Activated T-helper 1 cell treated with anti-CD3 and anti-CD28 coated beads, Interleukin-2, amount 50 U/mL, for 16 hours (primary cell): Measurements from ENCODE around the gene CEMIP.

Experiments
- DNase-seq, 2 donors: peaks; one replicate each; pipeline ENCODE4 v3.0.0-alpha.2; 2020; ENCODE audit warnings: low read depth in 1 of 2, low spot score in 1 of 2

The CEMIP gene

GRCh38 chr15:80822256-80822655 lies 43.1 kb downstream of the CEMIP start:
- no peak for DNase-seq

DNA sequence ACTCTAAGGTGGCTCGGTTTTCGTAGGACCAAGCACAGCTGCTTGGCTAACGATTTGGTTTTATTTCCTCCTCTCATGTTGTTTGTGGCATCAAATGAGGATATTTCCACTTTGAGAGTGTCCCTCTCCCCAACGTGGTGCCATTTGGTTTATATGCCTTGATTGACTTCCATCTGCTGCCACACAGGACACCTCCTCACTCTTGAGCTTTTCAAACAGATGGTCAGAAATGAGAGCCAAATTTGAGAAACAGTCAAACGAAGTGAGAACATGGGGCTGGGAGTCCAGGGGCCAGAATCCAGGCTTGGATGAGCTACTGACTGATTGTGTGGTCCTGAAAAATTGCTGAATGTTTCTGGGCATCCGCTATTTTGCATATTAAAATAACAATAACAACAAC lies 43.5 kb downstream of the CEMIP start:
- no peak for DNase-seq

DNA sequence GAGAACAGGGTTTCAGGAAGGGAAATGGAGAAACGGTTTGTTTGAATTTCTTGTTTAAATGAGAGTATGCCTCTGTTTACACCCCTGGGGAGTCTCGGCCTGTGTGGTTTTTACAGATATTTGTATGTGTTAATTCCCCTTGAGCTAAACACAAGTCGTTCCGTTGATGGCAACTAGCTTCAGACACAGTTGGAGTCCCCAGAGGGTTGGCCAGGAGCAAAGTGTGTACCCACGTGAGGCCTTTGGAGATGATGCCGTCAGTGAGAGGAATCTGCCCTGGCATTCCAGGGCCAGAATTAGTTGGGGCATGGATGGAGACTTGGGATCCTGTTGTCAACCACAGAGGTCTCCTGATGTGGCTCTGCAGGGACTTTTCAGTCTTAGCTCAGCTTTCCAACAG lies 44.0 kb downstream of the CEMIP start:
- DNase-seq: no peak

DNA sequence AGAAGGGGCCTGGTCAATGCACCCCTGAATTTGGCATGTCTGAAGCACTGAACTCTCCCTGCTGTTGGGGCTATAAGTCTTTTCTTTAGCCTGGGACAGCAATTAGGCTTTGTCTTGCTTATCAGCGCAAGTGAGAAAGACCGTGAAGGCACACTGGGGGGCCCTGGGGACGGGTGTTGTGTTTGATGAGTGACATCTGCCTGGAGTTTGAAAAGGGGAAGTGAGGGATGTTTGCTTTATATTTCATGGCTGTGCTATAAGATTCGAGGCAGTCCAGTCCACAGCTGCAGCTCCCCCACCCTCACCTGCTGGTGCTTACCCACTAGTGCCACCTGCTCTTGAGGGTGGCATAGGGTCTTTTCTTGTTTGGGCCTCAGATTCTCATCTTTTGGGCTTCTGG lies 44.8 kb downstream of the CEMIP start:
- DNase-seq: no peak

GRCh38 chr15:80825361-80826030 lies 46.3 kb downstream of the CEMIP start:
- no peak for DNase-seq

DNA sequence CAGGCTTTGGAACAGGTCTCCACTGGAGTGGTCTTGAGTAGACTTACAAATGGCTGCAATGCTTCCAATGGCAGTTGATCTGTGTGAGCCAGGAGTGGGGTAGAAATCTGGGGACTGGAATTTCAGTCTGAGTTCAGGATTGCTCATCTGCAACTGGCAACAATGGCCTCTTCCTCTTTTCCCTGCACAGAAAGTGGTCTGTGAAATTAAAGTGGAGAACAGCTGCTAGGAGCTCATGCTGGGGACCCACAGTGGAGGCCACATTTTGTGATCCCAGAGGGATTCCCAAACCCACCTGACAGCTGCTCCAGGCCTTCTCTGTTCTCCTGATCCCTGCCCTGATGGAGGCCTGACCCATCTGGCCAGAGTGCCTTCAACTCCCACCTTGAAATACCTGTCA lies 49.6 kb downstream of the CEMIP start:
- DNase-seq: no peak

DNA sequence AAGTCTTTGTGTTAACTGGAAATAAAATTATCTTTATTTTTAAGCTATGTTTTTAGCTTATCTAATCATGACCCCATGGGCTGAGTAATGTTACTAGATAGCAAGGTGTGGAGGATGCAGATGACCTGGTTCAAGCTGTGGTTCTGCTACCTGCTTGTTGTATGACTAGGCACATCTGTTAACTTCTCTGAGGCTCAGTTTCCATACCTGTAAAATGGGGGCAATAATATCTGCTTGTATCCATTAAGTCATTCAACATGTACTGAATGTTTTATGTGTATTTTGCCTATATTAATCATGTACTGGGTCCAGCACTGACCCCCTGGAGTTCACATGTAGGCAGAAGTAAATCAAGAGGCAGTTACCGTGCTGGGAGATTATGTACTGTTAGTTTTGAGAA lies 51.5 kb downstream of the CEMIP start:
- DNase-seq: no peak

- DNase-seq: no peak
Measured at GRCh38 chr15:80831192-80831591, 52.0 kb downstream of the CEMIP start.

- no peak for DNase-seq
Measured at GRCh38 chr15:80831606-80832224, 52.5 kb downstream of the CEMIP start.

- no peak for DNase-seq
Measured at GRCh38 chr15:80832686-80833085, 53.5 kb downstream of the CEMIP start.

- DNase-seq: no peak
Measured at GRCh38 chr15:80834402-80834801, 55.2 kb downstream of the CEMIP start.

DNA sequence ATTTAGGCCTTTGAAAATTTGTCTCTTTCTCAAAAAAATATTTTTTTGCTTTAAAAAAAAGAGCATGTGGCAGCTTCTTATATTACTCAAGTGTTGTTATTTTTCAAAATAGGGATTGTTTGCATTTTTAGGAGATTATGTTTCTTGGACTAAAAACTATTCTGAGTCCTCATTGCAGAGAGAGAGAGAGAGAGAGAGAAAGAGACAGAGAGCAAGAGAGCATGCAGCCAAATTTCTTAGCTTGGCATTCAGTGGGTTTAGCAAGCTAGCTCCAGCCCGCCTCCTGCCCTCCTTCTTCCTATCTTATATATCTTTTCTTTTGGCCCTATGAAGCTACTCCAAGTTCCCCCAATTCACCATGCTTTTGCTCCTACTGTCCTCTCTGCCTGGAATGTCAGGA lies 55.7 kb downstream of the CEMIP start:
- DNase-seq: no peak

DNA sequence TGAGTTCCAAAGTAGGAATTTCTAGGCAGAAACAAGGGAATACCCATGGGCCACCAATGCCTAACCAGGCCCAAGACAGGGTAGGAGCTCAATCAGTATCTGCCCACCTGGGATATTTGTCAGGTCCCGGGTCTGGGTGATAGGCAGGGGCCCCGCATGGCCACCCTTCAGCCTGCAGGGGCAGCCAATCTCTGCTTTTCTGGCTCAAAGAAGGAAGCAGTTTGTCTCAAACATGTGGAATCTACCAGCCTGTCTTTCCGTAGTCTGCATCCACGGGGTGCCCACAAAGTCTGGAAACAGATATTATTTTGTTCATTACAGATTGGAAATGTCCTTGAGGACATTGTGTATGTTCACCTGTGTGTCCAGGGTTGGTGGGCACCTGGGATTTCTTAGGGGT lies 56.2 kb downstream of the CEMIP start:
- DNase-seq: no peak

GRCh38 chr15:80836223-80836622 lies 57.1 kb downstream of the CEMIP start:
- DNase-seq: no peak

DNA sequence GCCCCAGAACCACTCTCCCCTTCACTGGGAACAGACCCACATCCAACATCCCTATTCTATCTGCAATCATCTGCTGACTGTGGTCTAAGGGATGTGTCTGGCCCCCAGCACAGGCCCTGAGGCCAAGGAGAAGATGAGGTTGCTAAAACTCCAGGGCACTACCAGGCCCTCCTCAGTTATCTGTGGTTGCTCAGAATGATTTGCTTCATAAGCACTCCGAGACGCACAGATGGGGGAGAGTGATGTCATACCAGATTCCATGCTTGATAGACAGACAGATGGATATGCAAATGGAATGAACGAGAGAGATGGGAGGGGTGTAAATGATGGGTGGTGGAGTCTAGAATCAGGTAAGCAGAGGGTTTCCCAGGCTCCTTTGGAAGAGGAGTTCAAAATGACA lies 57.8 kb downstream of the CEMIP start:
- DNase-seq: no peak

GRCh38 chr15:80838012-80838411 lies 58.8 kb downstream of the CEMIP start:
- no peak for DNase-seq

DNA sequence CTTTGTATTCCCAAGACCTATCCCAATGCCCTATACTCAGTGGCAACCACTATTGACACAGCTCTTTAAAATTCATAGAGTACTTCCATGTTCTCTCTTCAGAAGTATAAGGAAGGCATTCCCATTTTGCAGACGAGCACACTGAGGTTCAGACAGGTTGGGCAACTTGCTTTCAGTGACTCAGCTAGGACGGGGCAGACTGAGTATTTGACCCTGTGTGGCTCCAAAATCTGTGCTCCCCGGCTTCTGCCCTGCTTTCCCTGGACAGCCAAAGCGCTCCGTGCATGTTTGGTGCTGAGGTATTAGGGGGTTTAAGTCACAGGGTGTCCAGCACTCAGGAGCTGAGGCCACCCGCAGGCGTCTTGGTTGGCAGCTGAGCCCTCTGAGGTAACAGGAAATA lies 59.5 kb downstream of the CEMIP start:
- no peak for DNase-seq

DNA sequence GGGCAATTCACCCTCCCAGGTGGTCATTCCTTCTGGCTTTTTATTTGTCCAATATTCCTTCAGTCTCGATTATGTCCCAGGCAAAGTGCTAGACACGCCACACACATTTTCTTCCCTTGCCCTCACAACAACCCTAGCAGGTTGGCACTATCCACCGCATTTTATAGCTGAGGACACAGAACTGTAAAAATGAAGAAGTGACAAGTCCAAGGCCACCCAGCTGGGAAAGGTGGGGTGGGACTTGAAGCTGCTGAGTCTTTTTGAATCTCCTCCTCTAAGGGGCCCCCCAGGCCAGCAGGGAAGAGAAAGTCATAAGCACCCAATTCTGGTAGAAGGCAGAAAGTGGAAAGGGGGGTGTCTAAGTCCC lies 60.6 kb downstream of the CEMIP start:
- DNase-seq: no peak

- no peak for DNase-seq
Measured at GRCh38 chr15:80840182-80841130, 61.3 kb downstream of the CEMIP start.

DNA sequence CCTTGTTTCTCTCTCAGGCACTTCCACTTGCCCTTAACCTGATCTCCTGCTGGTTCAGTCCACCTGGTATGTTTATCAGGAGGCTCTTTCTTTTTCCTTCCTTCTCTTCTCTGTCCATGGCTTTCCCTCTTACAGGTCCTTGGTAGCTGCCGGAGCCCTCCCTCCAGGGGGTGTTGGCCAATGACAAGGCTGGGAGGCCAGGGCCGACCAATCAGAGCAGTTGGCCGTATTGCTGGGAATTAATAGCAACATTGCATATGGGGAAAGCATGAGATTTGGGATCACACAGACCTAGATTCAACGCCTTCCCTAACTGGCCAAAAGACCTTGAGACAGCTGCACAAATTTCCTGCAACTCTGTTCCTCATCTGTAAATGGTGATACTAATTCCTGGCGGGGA lies 62.4 kb downstream of the CEMIP start:
- no peak for DNase-seq

DNA sequence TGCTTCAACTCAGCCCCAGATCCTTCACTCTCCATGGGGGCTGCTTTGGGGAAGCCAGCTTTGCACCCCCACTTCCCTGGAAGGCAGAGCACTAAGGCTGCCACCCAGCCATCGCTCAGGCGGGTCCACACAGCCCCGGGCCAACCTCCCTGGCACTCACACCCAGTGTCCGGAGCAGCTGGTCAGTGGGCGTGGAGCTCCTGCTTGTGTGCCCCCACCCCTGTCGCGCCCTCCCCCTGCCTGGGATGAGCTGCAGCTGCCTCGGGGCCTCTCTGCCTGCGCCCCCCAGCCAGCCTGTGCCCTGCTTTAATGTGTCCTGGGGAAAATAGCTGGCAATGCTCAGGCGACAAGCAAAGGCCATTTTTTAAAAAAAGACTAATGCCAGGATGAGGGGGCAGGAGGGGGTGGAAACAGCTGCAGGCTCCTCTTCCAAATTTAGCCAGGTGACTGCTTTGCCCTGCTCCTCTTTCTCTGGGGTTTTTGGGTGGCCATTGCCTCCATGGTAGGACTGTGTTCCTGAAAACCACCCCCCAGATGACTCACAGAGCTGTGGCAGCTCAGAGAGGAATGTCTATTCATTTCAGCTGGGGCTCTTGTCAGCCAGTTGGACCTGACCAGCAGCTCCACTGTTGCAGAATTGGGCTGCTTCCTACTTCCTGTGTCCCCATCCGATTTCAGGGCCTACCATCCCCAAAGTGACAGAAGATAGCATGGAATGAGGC lies 65.0 kb downstream of the CEMIP start:
- no peak for DNase-seq
